SU-DHL-6 (cell line): Measurements from ENCODE around the gene CCDC182.

Experiments
- H2AFZ ChIP-seq: fragments of 200-600 bp; sonication (generic); 2 replicates; pipeline ENCODE4 v1.6.1; 2014; ENCODE audit warnings: low read depth, mild to moderate bottlenecking, moderate library complexity, mixed read lengths, antibody characterized with exemption, low read length; ENCODE audit not compliant: severe bottlenecking
- H3F3A ChIP-seq: fragments of 200-600 bp; shearing (Covaris generic); 2 replicates; pipeline ENCODE4 v1.6.0; 2016; ENCODE audit warnings: antibody characterized with exemption, mild to moderate bottlenecking; ENCODE audit not compliant: insufficient read depth
- H3K27ac ChIP-seq: fragments of 200-600 bp; sonication (generic); 2 replicates; pipeline ENCODE4 v1.5.1; 2016; ENCODE audit warnings: low read depth, mild to moderate bottlenecking, low read length, moderate library complexity, mixed read lengths
- H3K27me3 ChIP-seq: fragments of 200-600 bp; sonication (generic), shearing (Covaris generic); 2 replicates; pipeline ENCODE4 v1.6.0; 2014; ENCODE audit warnings: mild to moderate bottlenecking, low read length
- H3K36me3 ChIP-seq: fragments of 200-600 bp; sonication (generic); 2 replicates; pipeline ENCODE4 v1.6.1; 2014; ENCODE audit warnings: mild to moderate bottlenecking, low read length, mixed read lengths
- H3K4me2 ChIP-seq: fragments of 300-600, 200-600 bp; shearing (Covaris generic), sonication (generic); 2 replicates; pipeline ENCODE4 v1.6.0; 2014; ENCODE audit warnings: low read length, low read depth, mild to moderate bottlenecking; ENCODE audit not compliant: poor library complexity, severe bottlenecking
- H3K4me3 ChIP-seq: fragments of 200-600 bp; sonication (generic); 2 replicates; pipeline ENCODE4 v1.5.1; 2014; ENCODE audit warnings: antibody characterized with exemption, low read length, mild to moderate bottlenecking, mixed read lengths; ENCODE audit not compliant: insufficient read depth, poor library complexity, severe bottlenecking
- H3K79me2 ChIP-seq: fragments of 200-600 bp; sonication (generic); 2 replicates; pipeline ENCODE4 v1.6.1; 2014; ENCODE audit warnings: mild to moderate bottlenecking, low read length, moderate library complexity; ENCODE audit not compliant: insufficient read depth
- H3K9ac ChIP-seq: fragments of 200-600 bp; sonication (generic); 2 replicates; pipeline ENCODE4 v1.7.0; 2014; ENCODE audit warnings: mild to moderate bottlenecking, low read length
- H3K9me2 ChIP-seq: fragments of 200-600 bp; sonication (generic); replicated peaks from 2 replicates; pipeline ENCODE4 v1.6.1; 2014; ENCODE audit warnings: low read length; ENCODE audit not compliant: insufficient read depth
- H3K9me3 ChIP-seq: fragments of 200-600 bp; sonication (generic); 2 replicates; pipeline ENCODE4 v1.6.1; 2014; ENCODE audit warnings: low read length, mixed read lengths; ENCODE audit not compliant: insufficient read depth
- H4K20me1 ChIP-seq: fragments of 200-600 bp; sonication (generic); 2 replicates; pipeline ENCODE4 v1.6.1; 2014; ENCODE audit warnings: low read depth, mild to moderate bottlenecking, antibody characterized with exemption, low read length, moderate library complexity, mixed read lengths
- EZH2phosphoT487 ChIP-seq: fragments of 200-600 bp; sonication (generic), shearing (Covaris generic); conservative IDR thresholded peaks from 2 replicates; pipeline ENCODE4 v1.6.1; 2018; ENCODE audit warnings: mild to moderate bottlenecking, antibody characterized with exemption, low read length, moderate library complexity, mixed read lengths
- TF ChIP-seq, protein P1 (sequence below): fragments of 200-600 bp; sonication (generic); IDR thresholded peaks from one replicate; pipeline ENCODE4 v1.5.1; 2017; ENCODE audit warnings: antibody characterized with exemption, mild to moderate bottlenecking, low read length, moderate library complexity; ENCODE audit not compliant: insufficient read depth, poor library complexity, severe bottlenecking

Gene CCDC182

DNA sequence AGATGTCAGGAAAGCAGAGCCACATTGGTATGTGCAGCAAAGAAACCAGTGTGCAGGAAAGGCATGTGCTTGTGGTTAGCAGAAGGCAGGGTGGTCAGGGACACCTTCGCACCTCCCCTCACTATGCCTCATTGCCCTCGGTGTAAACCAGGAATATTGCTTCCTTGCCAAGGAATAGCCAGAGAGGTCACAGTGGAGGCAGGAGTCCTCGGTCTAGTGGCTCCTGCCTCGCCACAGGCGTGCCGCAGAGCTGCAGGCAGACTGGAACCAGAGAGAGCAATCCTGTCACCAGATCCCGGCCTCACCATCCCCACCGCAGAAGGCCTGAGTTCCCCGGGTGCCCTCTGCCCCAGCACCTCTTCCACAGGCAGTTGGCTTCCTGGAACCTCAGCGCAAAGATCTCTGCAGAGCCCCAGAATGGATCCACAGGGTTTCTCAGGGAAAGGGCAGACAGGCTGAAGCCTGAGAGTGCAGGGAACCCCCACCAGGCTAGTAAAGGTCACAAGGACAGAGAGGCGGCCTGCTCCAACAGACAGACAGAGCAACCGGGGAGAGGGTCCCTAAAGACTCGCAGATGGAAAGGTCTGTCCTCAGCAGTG is 21.6 kb downstream of the CCDC182 start:
- Histone ChIP-seq H3K27ac (no peak overlapping the region), H3K79me2 (no peaks in the 10 kb centered on the region), H3K9me2 (no peaks in the 10 kb centered on the region), H3K9me3 (no peaks in the 10 kb centered on the region), H3K4me2 (no peak overlapping the region), H4K20me1 (no peaks in the 10 kb centered on the region), H3K9ac (no peak overlapping the region), H3K4me3 (no peak overlapping the region), H3K27me3 (no peaks in the 10 kb centered on the region), H3F3A (no peaks in the 10 kb centered on the region), H3K36me3 (no peaks in the 10 kb centered on the region), H2AFZ (no peak overlapping the region)
- TF ChIP-seq, protein P1, sequence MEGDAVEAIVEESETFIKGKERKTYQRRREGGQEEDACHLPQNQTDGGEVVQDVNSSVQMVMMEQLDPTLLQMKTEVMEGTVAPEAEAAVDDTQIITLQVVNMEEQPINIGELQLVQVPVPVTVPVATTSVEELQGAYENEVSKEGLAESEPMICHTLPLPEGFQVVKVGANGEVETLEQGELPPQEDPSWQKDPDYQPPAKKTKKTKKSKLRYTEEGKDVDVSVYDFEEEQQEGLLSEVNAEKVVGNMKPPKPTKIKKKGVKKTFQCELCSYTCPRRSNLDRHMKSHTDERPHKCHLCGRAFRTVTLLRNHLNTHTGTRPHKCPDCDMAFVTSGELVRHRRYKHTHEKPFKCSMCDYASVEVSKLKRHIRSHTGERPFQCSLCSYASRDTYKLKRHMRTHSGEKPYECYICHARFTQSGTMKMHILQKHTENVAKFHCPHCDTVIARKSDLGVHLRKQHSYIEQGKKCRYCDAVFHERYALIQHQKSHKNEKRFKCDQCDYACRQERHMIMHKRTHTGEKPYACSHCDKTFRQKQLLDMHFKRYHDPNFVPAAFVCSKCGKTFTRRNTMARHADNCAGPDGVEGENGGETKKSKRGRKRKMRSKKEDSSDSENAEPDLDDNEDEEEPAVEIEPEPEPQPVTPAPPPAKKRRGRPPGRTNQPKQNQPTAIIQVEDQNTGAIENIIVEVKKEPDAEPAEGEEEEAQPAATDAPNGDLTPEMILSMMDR: no peak
- no peak for TF ChIP-seq EZH2phosphoT487

DNA sequence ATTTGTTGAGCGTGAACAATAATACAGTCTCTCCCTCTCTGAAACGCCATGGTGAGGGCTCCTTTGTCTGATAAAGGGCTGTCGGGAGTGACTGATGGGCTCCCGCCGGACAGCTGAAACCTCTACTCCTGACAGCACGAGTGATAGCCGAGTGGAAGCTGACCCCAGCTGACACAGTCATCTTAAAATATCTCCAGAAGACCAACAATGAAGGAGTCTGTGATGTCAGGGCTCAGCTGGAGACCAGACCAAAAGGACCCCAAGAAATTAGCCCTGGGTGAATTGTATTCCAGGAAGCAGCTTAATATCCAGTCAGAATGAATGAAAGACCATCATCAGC is 22.4 kb downstream of the CCDC182 start:
- Histone ChIP-seq H3K9me3 (no peaks in the 10 kb centered on the region), H4K20me1 (no peaks in the 10 kb centered on the region), H3K9ac (no peak overlapping the region), H3F3A (no peaks in the 10 kb centered on the region), H3K4me2 (no peak overlapping the region), H3K27me3 (no peaks in the 10 kb centered on the region), H3K36me3 (no peaks in the 10 kb centered on the region), H2AFZ (no peak overlapping the region), H3K4me3 (no peak overlapping the region), H3K9me2 (no peaks in the 10 kb centered on the region), H3K27ac (no peak overlapping the region), H3K79me2 (no peaks in the 10 kb centered on the region)
- TF ChIP-seq EZH2phosphoT487: no peak
- TF ChIP-seq, protein P1: no peak

DNA sequence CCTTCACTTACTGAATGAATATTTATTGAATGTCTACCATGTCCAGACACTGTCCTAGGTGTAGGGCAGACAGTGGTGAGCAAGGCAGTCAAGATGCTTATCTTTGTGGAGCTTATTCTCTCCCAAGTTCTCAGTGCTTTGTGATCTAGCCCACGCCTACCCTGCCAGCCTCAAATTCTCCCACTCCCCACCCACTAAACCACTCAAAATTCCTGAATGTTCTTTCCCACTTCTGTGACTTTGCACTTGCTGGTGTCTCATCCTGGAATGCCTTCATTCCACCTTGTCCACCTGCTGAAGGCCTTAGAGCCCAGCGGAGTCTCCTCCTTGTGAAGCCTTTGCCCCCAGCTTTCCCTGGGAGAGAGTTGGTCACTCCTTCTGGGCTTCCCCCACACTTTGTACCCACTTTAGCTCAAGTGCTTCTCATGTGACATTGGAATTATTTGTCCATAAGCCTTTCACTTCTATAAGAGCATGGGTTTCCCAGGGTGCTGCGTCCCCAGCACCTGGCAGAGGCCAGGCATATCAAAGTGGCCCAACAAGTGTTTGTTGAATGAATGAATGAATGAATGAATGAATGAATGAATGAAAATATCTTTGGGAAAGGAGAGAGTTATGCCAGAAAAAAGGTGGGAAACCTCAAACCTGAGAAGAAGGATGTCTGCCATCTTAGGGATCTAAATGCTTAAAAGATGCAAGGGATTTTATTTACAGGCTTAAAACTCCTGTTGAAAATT is 23.0 kb downstream of the CCDC182 start:
- H3K27me3 ChIP-seq: no peaks in the 10 kb centered on the region
- H3K9me2 ChIP-seq: no peaks in the 10 kb centered on the region
- no peak overlapping the region for H3K4me2 ChIP-seq
- H2AFZ ChIP-seq: no peak overlapping the region
- no peak overlapping the region for H3K27ac ChIP-seq
- H4K20me1 ChIP-seq: no peaks in the 10 kb centered on the region
- no peaks in the 10 kb centered on the region for H3K79me2 ChIP-seq
- H3K9ac ChIP-seq: no peak overlapping the region
- no peaks in the 10 kb centered on the region for H3F3A ChIP-seq
- H3K36me3 ChIP-seq: no peaks in the 10 kb centered on the region
- no peaks in the 10 kb centered on the region for H3K9me3 ChIP-seq
- no peak for TF ChIP-seq EZH2phosphoT487
- TF ChIP-seq, protein P1: no peak
- no peak overlapping the region for H3K4me3 ChIP-seq
